Adipose tissue (tissue), 3 donors: Measurements from ENCODE around the gene SEC22C. TPM values are rescaled to one million over a fixed set of nuclear protein-coding genes. Genes with fewer than 3 reads are reported as not detected.

Experiments
- H3K27ac ChIP-seq: one replicate; pipeline ENCODE4 v1.5.1; 2013; ENCODE audit warnings: low read depth, low read length
- WGBS, 3 donors: extraction: QIAGEN DNeasy Blood & Tissue Kit; methylation state at CpG; one replicate each; pipeline ENCODE4 v1.1.7; 2013; 5-methylcytosine and 5-hydroxymethylcytosine counted together
- polyA plus RNA-seq, 3 donors: library from polyadenylated mRNA; stranded (reverse); fragments of 200-250 nt; gene quantifications; one replicate each; pipeline ENCODE4 v1.2.3, GENCODE V29; 2013
- donor health status: healthy with polysubstance abuse.
- donor health status: Bipolar disorder and iron deficiency.
- donor health status: healthy.

SEC22C gene
- polyA plus RNA-seq, 3 donors = 26.0 to 45.0 (median 28.4) TPM

- no peak overlapping the region for H3K27ac ChIP-seq
- 61 to 81% (median 66%) methylated on average over 5 of the region's 5 CpGs for WGBS, 3 donors
Measured at GRCh38 chr3:42545284-42545900, 36.4 kb downstream of the SEC22C start.

- H3K27ac ChIP-seq = no peak overlapping the region
- WGBS, 3 donors = 16 to 61% (median 52%) methylated on average over 12 of the region's 12 CpGs
Measured at GRCh38 chr3:42544492-42545283, 37.1 kb downstream of the SEC22C start.

- 34 to 81% (median 58%) methylated on average over 3 of the region's 3 CpGs for WGBS, 3 donors
- H3K27ac ChIP-seq = no peak overlapping the region
Measured at GRCh38 chr3:42541079-42541478, 40.7 kb downstream of the SEC22C start.

- WGBS, 3 donors = 61 to 65% (median 64%) methylated on average over 14 of the region's 14 CpGs
- H3K27ac ChIP-seq = no peak overlapping the region
Measured at GRCh38 chr3:42539871-42540714, 41.7 kb downstream of the SEC22C start.

- no peak overlapping the region for H3K27ac ChIP-seq
Measured at GRCh38 chr3:42537350-42537749, 44.4 kb downstream of the SEC22C start.

- no peak overlapping the region for H3K27ac ChIP-seq
- 83 to 85% (median 84%) methylated on average over 35 of the region's 35 CpGs for WGBS, 3 donors
Measured at GRCh38 chr3:42535981-42536784, 45.6 kb downstream of the SEC22C start.

- WGBS, 3 donors = 68 to 74% (median 72%) methylated on average over 7 of the region's 7 CpGs
- H3K27ac ChIP-seq = no peak overlapping the region
Measured at GRCh38 chr3:42533161-42533897, 48.4 kb downstream of the SEC22C start.

GRCh38 chr3:42532229-42532628 is 49.5 kb downstream of the SEC22C start:
- no peak overlapping the region for H3K27ac ChIP-seq
- 91 to 97% (median 93%) methylated on average over 4 of the region's 4 CpGs for WGBS, 3 donors

GRCh38 chr3:42531470-42531869 is 50.3 kb downstream of the SEC22C start:
- no peak overlapping the region for H3K27ac ChIP-seq
- WGBS, 3 donors = 91 to 92% (median 92%) methylated on average over 6 of the region's 6 CpGs

GRCh38 chr3:42530073-42530472 is 51.7 kb downstream of the SEC22C start:
- no peak overlapping the region for H3K27ac ChIP-seq

- WGBS, 3 donors = 44 to 77% (median 57%) methylated on average over 2 of the region's 2 CpGs
- H3K27ac ChIP-seq = no peak overlapping the region
Measured at GRCh38 chr3:42529468-42529867, 52.3 kb downstream of the SEC22C start.

- 90 to 94% (median 91%) methylated on average over 11 of the region's 11 CpGs for WGBS, 3 donors
- H3K27ac ChIP-seq = no peak overlapping the region
Measured at GRCh38 chr3:42527368-42527917, 54.3 kb downstream of the SEC22C start.

GRCh38 chr3:42526616-42527367 is 55.0 kb downstream of the SEC22C start:
- 69 to 74% (median 70%) methylated on average over 15 of the region's 15 CpGs for WGBS, 3 donors
- H3K27ac ChIP-seq = no peak overlapping the region

- 85 to 95% (median 94%) methylated on average over 11 to 13 of the region's 13 CpGs for WGBS, 3 donors
- H3K27ac ChIP-seq = no peak overlapping the region
Measured at GRCh38 chr3:42525736-42526345, 55.9 kb downstream of the SEC22C start.

- 75 to 91% (median 89%) methylated on average over 4 of the region's 4 CpGs for WGBS, 3 donors
- no peak overlapping the region for H3K27ac ChIP-seq
Measured at GRCh38 chr3:42525212-42525611, 56.6 kb downstream of the SEC22C start.

- 83 to 98% (median 89%) methylated on average over 3 of the region's 3 CpGs for WGBS, 3 donors
- no peak overlapping the region for H3K27ac ChIP-seq
Measured at GRCh38 chr3:42524751-42525150, 57.0 kb downstream of the SEC22C start.
